Keratinocyte (primary cell): ENCODE results near the gene PLA2R1. TPM values are rescaled to one million over a fixed set of nuclear protein-coding genes. Genes with fewer than 3 reads are reported as not detected.

Experiments
- DNase-seq: peaks from one replicate; pipeline ENCODE4 v3.0.0-alpha.2; 2011; ENCODE audit warnings: low read depth, missing footprints, low spot score
- FAIRE-seq: peaks from 2 replicates; lab custom pipeline; 2011; peaks lifted over from hg19 to GRCh38; lab: Jason Lieb, UNC
- H2AFZ ChIP-seq: 2 replicates; pipeline ENCODE4 v1.6.0; 2012; ENCODE audit warnings: low read length, control low read depth, inconsistent platforms; ENCODE audit not compliant: control insufficient read depth
- H3K27ac ChIP-seq: 2 replicates; pipeline ENCODE4 v1.5.1; 2011; ENCODE audit warnings: low read length; ENCODE audit not compliant: control insufficient read depth, insufficient read depth
- H3K27me3 ChIP-seq: 3 replicates; pipeline ENCODE4 v1.6.0; 2011; ENCODE audit warnings: low read length; ENCODE audit not compliant: control insufficient read depth, insufficient read depth; ENCODE audit errors: extremely low read depth
- H3K36me3 ChIP-seq, 2 experiments: 2 replicates in 1 of 2; 3 replicates in 1 of 2; pipeline ENCODE4 v1.5.1; 2011; ENCODE audit warnings: low read length in 2 of 2, mild to moderate bottlenecking in 1 of 2; ENCODE audit not compliant: control insufficient read depth in 2 of 2, insufficient read depth in 2 of 2; ENCODE audit errors: extremely low read depth in 1 of 2
- H3K4me1 ChIP-seq: 3 replicates; pipeline ENCODE4 v1.5.1; 2011; ENCODE audit warnings: low read length; ENCODE audit not compliant: control insufficient read depth, insufficient read depth; ENCODE audit errors: extremely low read depth
- H3K4me2 ChIP-seq: 3 replicates; pipeline ENCODE4 v1.6.0; 2011; ENCODE audit warnings: low read depth, low read length; ENCODE audit not compliant: control insufficient read depth, insufficient read depth; ENCODE audit errors: extremely low read depth
- H3K4me3 ChIP-seq, 3 experiments: fragments of 200-600 bp in 1 of 3; sonication (generic) in 1 of 3; 2 replicates in 2 of 3; 3 replicates in 1 of 3; pipeline ENCODE4 v1.5.1; 2011 to 2016; ENCODE audit warnings: low read length in 3 of 3, mild to moderate bottlenecking in 3 of 3, control low read depth in 2 of 3, inconsistent platforms in 1 of 3, low read depth in 1 of 3, mixed read lengths in 1 of 3, mixed run types in 1 of 3, moderate library complexity in 1 of 3; ENCODE audit not compliant: control insufficient read depth in 2 of 3, insufficient read depth in 2 of 3; ENCODE audit errors: extremely low read depth in 1 of 3
- H3K79me2 ChIP-seq: 2 replicates; pipeline ENCODE4 v1.6.0; 2012; ENCODE audit warnings: low read length; ENCODE audit not compliant: control insufficient read depth, insufficient read depth
- H3K9ac ChIP-seq: 3 replicates; pipeline ENCODE4 v1.6.0; 2011; ENCODE audit warnings: low read length; ENCODE audit not compliant: control insufficient read depth, insufficient read depth; ENCODE audit errors: extremely low read depth
- H3K9me1 ChIP-seq: 3 replicates; pipeline ENCODE4 v1.6.0; 2011; ENCODE audit warnings: low read length; ENCODE audit not compliant: control insufficient read depth, insufficient read depth; ENCODE audit errors: extremely low read depth
- H3K9me3 ChIP-seq: 2 replicates; pipeline ENCODE4 v1.5.1; 2012; ENCODE audit warnings: low read depth, low read length; ENCODE audit not compliant: control insufficient read depth
- H4K20me1 ChIP-seq: 3 replicates; pipeline ENCODE4 v1.6.0; 2011; ENCODE audit warnings: low read length; ENCODE audit not compliant: control insufficient read depth, insufficient read depth; ENCODE audit errors: extremely low read depth
- EZH2 ChIP-seq: IDR thresholded peaks from one replicate; pipeline ENCODE4 v1.6.1; 2012; ENCODE audit warnings: inconsistent platforms, mild to moderate bottlenecking, low read length, moderate library complexity
- dilution Hi-C: fragments of 300-500 bp; cut with MboI; formaldehyde crosslinking; loops from one replicate; pipeline ENCODE4 v1.7.0; 2020; ENCODE audit warnings: low sequenced_read_pairs; ENCODE audit not compliant: extremely low pct_ligation_motif_present
- polyA plus RNA-seq, 5 experiments: library from polyadenylated mRNA; depleted of rRNA in 3 of 5; stranded (reverse) in 3 of 5; stranded (forward) in 1 of 5; unstranded in 1 of 5; fragments of >200 nt; gene quantifications; 1 replicate in 1 of 5; 2 replicates in 3 of 5; 3 replicates in 1 of 5; pipeline versions ENCODE4 v1.2.1 to v1.2.3, GENCODE V29; 2011 to 2012; ENCODE audit warnings: missing spikeins in 2 of 5, low read depth in 1 of 5, low replicate concordance in 1 of 5
- TF ChIP-seq, protein P1 (sequence below), 3 experiments: IDR thresholded peaks in 1 of 3; conservative IDR thresholded peaks in 1 of 3; optimal IDR thresholded peaks in 1 of 3; 2 replicates in 2 of 3; 3 replicates in 1 of 3; pipeline versions ENCODE3 to v1.5.1; 2011; ENCODE audit warnings: low read length in 3 of 3, mild to moderate bottlenecking in 3 of 3, moderate library complexity in 2 of 3, control low read depth in 1 of 3, inconsistent platforms in 1 of 3; ENCODE audit not compliant: insufficient read depth in 2 of 3; ENCODE audit errors: extremely low read depth in 1 of 3

Gene PLA2R1
- polyA plus RNA-seq, 1 donor (not counting 4 experiments of a cell fraction or from before 2014, with no cell fraction given), result 12.3 TPM

DNA sequence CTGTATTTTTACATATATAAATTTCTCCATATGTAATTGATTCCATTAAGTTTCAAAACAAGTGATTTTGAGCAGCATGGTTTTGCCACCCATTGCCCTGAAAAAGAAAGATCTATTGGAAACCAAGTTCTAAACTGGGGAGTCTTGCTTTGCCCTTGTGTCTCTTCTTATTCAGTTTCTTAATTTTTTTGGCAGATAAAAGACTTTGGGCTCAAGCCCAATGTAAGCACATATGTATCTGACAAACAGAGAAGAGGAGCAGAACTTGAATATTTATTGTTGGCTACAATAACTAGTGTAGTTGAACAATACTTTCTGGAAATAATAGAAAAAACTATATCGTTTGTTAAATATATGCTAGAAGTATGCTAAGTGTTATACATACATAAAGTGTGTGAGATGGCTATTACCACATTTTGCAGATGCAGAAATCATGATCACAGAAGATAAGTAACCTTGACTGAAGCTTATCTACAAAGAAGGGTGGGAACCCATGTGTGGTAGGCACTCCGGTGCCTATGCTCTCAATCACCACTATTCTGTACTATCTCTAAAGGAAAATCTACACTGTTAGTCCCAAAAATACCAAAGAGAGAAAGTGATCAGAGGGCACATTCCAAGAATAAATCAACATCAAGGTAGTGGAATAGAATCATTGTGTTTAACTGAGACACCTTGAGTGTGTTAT is 109.1 kb downstream of the PLA2R1 start:
- no peak overlapping the region for H3K9ac ChIP-seq
- no peaks in the 10 kb centered on the region for H3K27me3 ChIP-seq
- peaks cover 0 to 8% of the 10 kb centered on the region in 2 experiments for H3K36me3 ChIP-seq
- H4K20me1 ChIP-seq, result no peaks in the 10 kb centered on the region
- FAIRE-seq (no peak), DNase-seq (no peak)
- no peak overlapping the region for H3K4me2 ChIP-seq
- H3K9me3 ChIP-seq, result no peaks in the 10 kb centered on the region
- H3K27ac ChIP-seq, result no peak overlapping the region
- H3K4me3 ChIP-seq, result no peak overlapping the region
- TF ChIP-seq, protein P1, sequence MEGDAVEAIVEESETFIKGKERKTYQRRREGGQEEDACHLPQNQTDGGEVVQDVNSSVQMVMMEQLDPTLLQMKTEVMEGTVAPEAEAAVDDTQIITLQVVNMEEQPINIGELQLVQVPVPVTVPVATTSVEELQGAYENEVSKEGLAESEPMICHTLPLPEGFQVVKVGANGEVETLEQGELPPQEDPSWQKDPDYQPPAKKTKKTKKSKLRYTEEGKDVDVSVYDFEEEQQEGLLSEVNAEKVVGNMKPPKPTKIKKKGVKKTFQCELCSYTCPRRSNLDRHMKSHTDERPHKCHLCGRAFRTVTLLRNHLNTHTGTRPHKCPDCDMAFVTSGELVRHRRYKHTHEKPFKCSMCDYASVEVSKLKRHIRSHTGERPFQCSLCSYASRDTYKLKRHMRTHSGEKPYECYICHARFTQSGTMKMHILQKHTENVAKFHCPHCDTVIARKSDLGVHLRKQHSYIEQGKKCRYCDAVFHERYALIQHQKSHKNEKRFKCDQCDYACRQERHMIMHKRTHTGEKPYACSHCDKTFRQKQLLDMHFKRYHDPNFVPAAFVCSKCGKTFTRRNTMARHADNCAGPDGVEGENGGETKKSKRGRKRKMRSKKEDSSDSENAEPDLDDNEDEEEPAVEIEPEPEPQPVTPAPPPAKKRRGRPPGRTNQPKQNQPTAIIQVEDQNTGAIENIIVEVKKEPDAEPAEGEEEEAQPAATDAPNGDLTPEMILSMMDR (optimal IDR thresholded peaks at IDR 0.05 in 1 of 3, IDR thresholded peaks at IDR 0.05 in 1 of 3, conservative IDR thresholded peaks at IDR 0.05 in 1 of 3; ENCODE audit: extremely low read depth in 1 of 3, insufficient read depth in 2 of 3, low read length in 3 of 3), result no peak
- no peak for TF ChIP-seq EZH2
- no peak overlapping the region for H2AFZ ChIP-seq
- no peaks in the 10 kb centered on the region for H3K79me2 ChIP-seq
- H3K4me1 ChIP-seq, result no peaks in the 10 kb centered on the region
- dilution Hi-C loops, result no loop called here
- H3K9me1 ChIP-seq, result no peaks in the 10 kb centered on the region

GRCh38 chr2:159946326-159946999 is 116.0 kb downstream of the PLA2R1 start:
- H3K4me1 ChIP-seq, result no peaks in the 10 kb centered on the region
- dilution Hi-C loops, result no loop called here
- peaks cover 0 to 5% of the 10 kb centered on the region in 2 experiments for H3K36me3 ChIP-seq
- H3K9ac ChIP-seq, result no peak overlapping the region
- H3K27ac ChIP-seq, result no peak overlapping the region
- H3K27me3 ChIP-seq, result no peaks in the 10 kb centered on the region
- no peak overlapping the region for H3K4me2 ChIP-seq
- H3K9me1 ChIP-seq, result no peaks in the 10 kb centered on the region
- no peaks in the 10 kb centered on the region for H4K20me1 ChIP-seq
- TF ChIP-seq, protein P1 (optimal IDR thresholded peaks at IDR 0.05 in 1 of 3, IDR thresholded peaks at IDR 0.05 in 1 of 3, conservative IDR thresholded peaks at IDR 0.05 in 1 of 3; ENCODE audit: extremely low read depth in 1 of 3, insufficient read depth in 2 of 3, low read length in 3 of 3), result no peak
- no peak for TF ChIP-seq EZH2
- no peak overlapping the region for H3K4me3 ChIP-seq
- H2AFZ ChIP-seq, result no peak overlapping the region
- H3K79me2 ChIP-seq, result no peaks in the 10 kb centered on the region
- DNase-seq (no peak), FAIRE-seq (no peak)
- H3K9me3 ChIP-seq, result no peaks in the 10 kb centered on the region
